H1 (cell line): ENCODE results near the gene CACNA2D3. TPM values are rescaled to one million over a fixed set of nuclear protein-coding genes. Genes with fewer than 3 reads are reported as not detected.

ENCODE experiments used
- CTCF ChIA-PET: fragments of 300-600 bp; sonication (Branson Sonifier 250); formaldehyde crosslinking; loops from one replicate; lab custom pipeline; 2021; ENCODE audit not compliant: partially characterized antibody; lab: Charles Lee
- POLR2A ChIA-PET: fragments of 300-600 bp; sonication (Branson Sonifier 250); formaldehyde crosslinking; loops from one replicate; lab custom pipeline; 2021; ENCODE audit warnings: inconsistent platforms; ENCODE audit not compliant: partially characterized antibody; lab: Charles Lee
- DNase-seq, 2 experiments: peaks; one replicate each; pipeline versions ENCODE4 v3.0.0 to v3.0.0-alpha.2; 2010 to 2022; ENCODE audit warnings: low spot score in 2 of 2, low read depth in 1 of 2, mixed read lengths in 1 of 2
- FAIRE-seq: peaks from 2 replicates; lab custom pipeline; 2011; peaks lifted over from hg19 to GRCh38; lab: Jason Lieb, UNC
- H2AFZ ChIP-seq: 2 replicates; pipeline ENCODE4 v1.8.1; 2012; ENCODE audit warnings: low read length, inconsistent platforms
- H2AK5ac ChIP-seq: 2 replicates; pipeline ENCODE4 v1.6.1; 2013; ENCODE audit warnings: low read depth, low read length
- H2BK120ac ChIP-seq: replicated peaks from 2 replicates; pipeline ENCODE3; 2013; ENCODE audit warnings: low read depth, low read length, inconsistent platforms
- H2BK12ac ChIP-seq: 2 replicates; pipeline ENCODE4 v1.6.1; 2013; ENCODE audit warnings: low read depth, low read length
- H2BK15ac ChIP-seq: 2 replicates; pipeline ENCODE4 v1.6.1; 2013; ENCODE audit warnings: low read length
- H2BK20ac ChIP-seq: 2 replicates; pipeline ENCODE4 v1.6.1; 2013; ENCODE audit warnings: low read length
- H2BK5ac ChIP-seq: 2 replicates; pipeline ENCODE4 v1.6.1; 2013; ENCODE audit warnings: low read depth, low read length
- H3K14ac ChIP-seq: 2 replicates; pipeline ENCODE4 v1.6.1; 2013; ENCODE audit warnings: inconsistent platforms; ENCODE audit not compliant: insufficient read length
- H3K18ac ChIP-seq: 2 replicates; pipeline ENCODE4 v1.6.1; 2013; ENCODE audit warnings: low read length; ENCODE audit errors: extremely low read depth
- H3K23ac ChIP-seq: 2 replicates; pipeline ENCODE4 v1.6.1; 2013; ENCODE audit warnings: inconsistent platforms; ENCODE audit not compliant: insufficient read length
- H3K23me2 ChIP-seq: 2 replicates; pipeline ENCODE4 v1.6.1; 2013; ENCODE audit warnings: low read depth, low read length
- H3K27ac ChIP-seq: 2 replicates; pipeline ENCODE4 v1.6.1; 2011; ENCODE audit warnings: low read depth, low read length, inconsistent platforms
- H3K27me3 ChIP-seq, 4 experiments: replicated peaks in 1 of 4; 1 replicate in 1 of 4; 2 replicates in 3 of 4; pipeline versions ENCODE4 v1.6.1 to v1.8.1; 2011 to 2013; ENCODE audit warnings: low read length in 3 of 4, mild to moderate bottlenecking in 3 of 4, inconsistent platforms in 2 of 4, mixed read lengths in 2 of 4, moderate library complexity in 1 of 4; ENCODE audit not compliant: control insufficient read depth in 3 of 4, insufficient read depth in 3 of 4; ENCODE audit errors: extremely low read depth in 1 of 4
- H3K36me3 ChIP-seq, 4 experiments: 2 replicates each; pipeline versions ENCODE4 v1.6.1 to v1.8.1; 2011 to 2013; ENCODE audit warnings: mild to moderate bottlenecking in 4 of 4, low read length in 3 of 4, moderate library complexity in 2 of 4, control low read depth in 1 of 4, inconsistent platforms in 1 of 4; ENCODE audit not compliant: insufficient read depth in 4 of 4, control insufficient read depth in 2 of 4
- H3K4ac ChIP-seq: replicated peaks from 2 replicates; pipeline ENCODE3; 2013; ENCODE audit warnings: low read length, low read depth, mixed read lengths, inconsistent platforms; ENCODE audit not compliant: insufficient read length
- H3K4me1 ChIP-seq, 4 experiments: replicated peaks in 1 of 4; 1 replicate in 1 of 4; 2 replicates in 3 of 4; pipeline versions ENCODE4 v1.6.1 to v1.8.1; 2011 to 2013; ENCODE audit warnings: low read length in 3 of 4, inconsistent platforms in 2 of 4, mixed read lengths in 1 of 4; ENCODE audit not compliant: insufficient read depth in 4 of 4, control insufficient read depth in 3 of 4
- H3K4me2 ChIP-seq, 2 experiments: 2 replicates each; pipeline versions ENCODE4 v1.6.1 to v1.8.1; 2011 to 2013; ENCODE audit warnings: low read depth in 2 of 2, low read length in 2 of 2, control low read depth in 1 of 2, inconsistent platforms in 1 of 2, mild to moderate bottlenecking in 1 of 2; ENCODE audit not compliant: insufficient read depth in 1 of 2
- H3K4me3 ChIP-seq, 4 experiments: fragments of 200-600, 300-600 bp in 1 of 4; sonication (generic), shearing (Covaris generic), sonication (Bioruptor Twin) in 1 of 4; 2 replicates each; pipeline versions ENCODE4 v1.5.1 to v1.8.1; 2011 to 2016; ENCODE audit warnings: low read length in 4 of 4, low read depth in 3 of 4, control low read depth in 2 of 4, inconsistent platforms in 2 of 4, mild to moderate bottlenecking in 2 of 4, mixed read lengths in 1 of 4, moderate library complexity in 1 of 4; ENCODE audit not compliant: insufficient read depth in 2 of 4; ENCODE audit errors: extremely low read depth in 1 of 4
- H3K56ac ChIP-seq: replicated peaks from 2 replicates; pipeline ENCODE3; 2013; ENCODE audit warnings: low read depth, mild to moderate bottlenecking, mixed read lengths, low read length, inconsistent platforms; ENCODE audit not compliant: insufficient read length
- H3K79me1 ChIP-seq: 2 replicates; pipeline ENCODE4 v1.6.1; 2013; ENCODE audit warnings: low read depth, low read length, control low read depth
- H3K79me2 ChIP-seq, 2 experiments: 2 replicates each; pipeline versions ENCODE4 v1.6.1 to v1.8.1; 2012 to 2013; ENCODE audit warnings: low read length in 2 of 2, mild to moderate bottlenecking in 2 of 2, inconsistent platforms in 1 of 2; ENCODE audit not compliant: insufficient read depth in 2 of 2, control insufficient read depth in 1 of 2
- H3K9ac ChIP-seq, 4 experiments: replicated peaks in 1 of 4; 1 replicate in 1 of 4; 2 replicates in 3 of 4; pipeline versions ENCODE4 v1.6.1 to v1.8.1; 2011 to 2013; ENCODE audit warnings: low read depth in 3 of 4, low read length in 3 of 4, control low read depth in 2 of 4, mild to moderate bottlenecking in 2 of 4, moderate library complexity in 2 of 4, inconsistent platforms in 1 of 4; ENCODE audit errors: extremely low read depth in 1 of 4
- H3K9me3 ChIP-seq, 2 experiments: 2 replicates each; pipeline versions ENCODE4 v1.6.1 to v1.8.1; 2012 to 2013; ENCODE audit warnings: mild to moderate bottlenecking in 2 of 2, moderate library complexity in 2 of 2, control low read depth in 1 of 2, inconsistent platforms in 1 of 2, low read depth in 1 of 2, low read length in 1 of 2, mixed read lengths in 1 of 2; ENCODE audit not compliant: insufficient read depth in 2 of 2
- H4K20me1 ChIP-seq, 2 experiments: replicated peaks in 1 of 2; 2 replicates each; pipeline versions ENCODE3 to v1.8.1; 2011 to 2013; ENCODE audit warnings: inconsistent platforms in 2 of 2, low read length in 2 of 2, mild to moderate bottlenecking in 1 of 2; ENCODE audit not compliant: insufficient read depth in 2 of 2, control insufficient read depth in 1 of 2
- H4K5ac ChIP-seq: 2 replicates; pipeline ENCODE4 v1.6.1; 2013; ENCODE audit warnings: low read length, low read depth, mixed read lengths, inconsistent platforms; ENCODE audit not compliant: insufficient read length
- H4K8ac ChIP-seq: 2 replicates; pipeline ENCODE4 v1.8.0; 2013; ENCODE audit warnings: mild to moderate bottlenecking, moderate library complexity, low read length, inconsistent platforms; ENCODE audit not compliant: insufficient read depth; ENCODE audit errors: extremely low read depth
- H4K91ac ChIP-seq: replicated peaks from 2 replicates; pipeline ENCODE3; 2013; ENCODE audit warnings: low read length, mixed read lengths, inconsistent platforms; ENCODE audit not compliant: insufficient read length
- JUND ChIP-seq: IDR thresholded peaks from 2 replicates; pipeline ENCODE4 v1.6.1; 2011; ENCODE audit warnings: mild to moderate bottlenecking, improper control_type of control experiment, low read length
- WGBS, 2 experiments: shearing (Covaris generic) in 1 of 2; methylation state at CpG; one replicate each; pipeline versions ENCODE4 v1.1.6 to v1.1.7; 2013 to 2015; ENCODE audit warnings: low lambda C conversion rate in 2 of 2, mixed read lengths in 2 of 2, inconsistent platforms in 1 of 2, low coverage in 1 of 2, missing lambda C conversion rate in 1 of 2; ENCODE audit not compliant: insufficient replicate concordance in 2 of 2, insufficient coverage in 1 of 2, insufficient read length in 1 of 2; ENCODE audit errors: extremely low coverage in 1 of 2, missing lambda C conversion rate in 1 of 2; 5-methylcytosine and 5-hydroxymethylcytosine counted together
- polyA plus RNA-seq, 7 experiments: library from polyadenylated mRNA; depleted of rRNA in 3 of 7; stranded (reverse) in 5 of 7; unstranded in 2 of 7; fragments of >200 nt in 5 of 7; fragments of 200-250 nt in 2 of 7; gene quantifications; 1 replicate in 5 of 7; 2 replicates in 1 of 7; 4 replicates in 1 of 7; pipeline versions ENCODE4 v1.2.1 to v1.2.3, GENCODE V29; 2011 to 2013; ENCODE audit warnings: missing spikeins in 2 of 7, mixed read lengths in 2 of 7
- total RNA-seq: library from RNA; stranded (reverse); fragmentation: NEBNext Ultra II Directional; extraction: Animal tissue kit (Norgen Biotek cat#: 25700); gene quantifications from 2 replicates; pipeline ENCODE4 v1.2.1, GENCODE V29; 2021
- TF ChIP-seq, protein P1 (sequence below): IDR thresholded peaks from 2 replicates; pipeline ENCODE4 v1.6.1; 2012; ENCODE audit warnings: inconsistent platforms
- TF ChIP-seq, protein P2 (sequence below): IDR thresholded peaks from 2 replicates; pipeline ENCODE4 v1.6.1; 2012; ENCODE audit warnings: inconsistent platforms
- TF ChIP-seq, protein P3 (sequence below), 3 experiments: IDR thresholded peaks; 1 replicate in 2 of 3; 2 replicates in 1 of 3; pipeline versions ENCODE4 v1.5.1 to v1.6.1; 2011; ENCODE audit warnings: low read length in 3 of 3, mild to moderate bottlenecking in 3 of 3, inconsistent platforms in 2 of 3, low read depth in 1 of 3, moderate library complexity in 1 of 3; ENCODE audit not compliant: insufficient read depth in 1 of 3; ENCODE audit errors: control extremely low read depth in 1 of 3

CACNA2D3 gene
- total and polyA plus RNA-seq, 2 of the 8 experiments (the other 6 are each of a cell fraction or from before 2014, with no cell fraction given), result 1.5 to 1.8 TPM

DNA sequence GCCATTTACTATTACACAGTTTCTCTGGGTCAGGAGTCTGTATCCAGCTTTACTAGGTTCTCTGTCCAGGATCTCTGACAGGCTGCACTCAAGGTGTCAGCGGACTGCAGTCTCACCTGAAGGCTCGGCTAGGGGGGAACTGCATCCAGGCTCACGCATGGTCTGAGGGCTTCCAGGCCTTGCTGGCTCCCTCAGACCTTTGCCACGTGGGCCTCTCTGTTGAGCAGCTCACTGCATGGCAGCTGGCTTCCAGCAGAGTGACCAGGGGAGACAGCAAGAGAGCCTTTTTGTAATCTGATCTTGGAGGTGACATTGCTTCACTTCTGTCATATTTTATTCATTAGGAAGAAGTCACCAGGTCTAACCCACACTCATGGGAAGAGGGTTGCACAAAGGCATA lies 152.3 kb downstream of the CACNA2D3 start:
- Histone ChIP-seq H2AFZ (0 out of 2 replicates have a peak overlapping the region, but pooled peaks have one; percentile 40), H2BK15ac (no peak overlapping the region), H4K20me1 (no peaks in the 10 kb centered on the region), H3K79me2 (no peaks in the 10 kb centered on the region), H3K4me3 (no peak overlapping the region), H3K27me3 (no peaks in the 10 kb centered on the region), H3K4ac (no peak overlapping the region), H3K23me2 (no peaks in the 10 kb centered on the region), H2BK5ac (no peak overlapping the region), H4K8ac (peak overlapping the region; percentile 46; the same call in 1 of the 2 replicates), H3K23ac (no peak overlapping the region), H2AK5ac (no peak overlapping the region), H3K79me1 (no peaks in the 10 kb centered on the region), H3K9ac (no peak overlapping the region), H3K36me3 (no peaks in the 10 kb centered on the region), H3K18ac (peak overlapping the region; percentile 32; the same call in 1 of the 2 replicates), H3K4me1 (peaks cover 0 to 6% (median 0%) of the 10 kb centered on the region in 4 experiments; a peak in 3 of 7 replicates), H3K56ac (no peak overlapping the region), H4K5ac (no peak overlapping the region), H2BK120ac (no peak overlapping the region), H3K4me2 (no peak overlapping the region), H2BK20ac (no peak overlapping the region), H4K91ac (no peak overlapping the region), H3K14ac (no peak overlapping the region), H3K27ac (no peak overlapping the region), H2BK12ac (no peak overlapping the region), H3K9me3 (no peaks in the 10 kb centered on the region)
- TF ChIP-seq JUND, result no peak
- TF ChIP-seq, protein P1, sequence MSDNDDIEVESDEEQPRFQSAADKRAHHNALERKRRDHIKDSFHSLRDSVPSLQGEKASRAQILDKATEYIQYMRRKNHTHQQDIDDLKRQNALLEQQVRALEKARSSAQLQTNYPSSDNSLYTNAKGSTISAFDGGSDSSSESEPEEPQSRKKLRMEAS, result peak; percentile 35; the same call in 1 of the 2 replicates
- TF ChIP-seq, protein P2, sequence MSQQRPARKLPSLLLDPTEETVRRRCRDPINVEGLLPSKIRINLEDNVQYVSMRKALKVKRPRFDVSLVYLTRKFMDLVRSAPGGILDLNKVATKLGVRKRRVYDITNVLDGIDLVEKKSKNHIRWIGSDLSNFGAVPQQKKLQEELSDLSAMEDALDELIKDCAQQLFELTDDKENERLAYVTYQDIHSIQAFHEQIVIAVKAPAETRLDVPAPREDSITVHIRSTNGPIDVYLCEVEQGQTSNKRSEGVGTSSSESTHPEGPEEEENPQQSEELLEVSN, result no peak
- TF ChIP-seq, protein P3, sequence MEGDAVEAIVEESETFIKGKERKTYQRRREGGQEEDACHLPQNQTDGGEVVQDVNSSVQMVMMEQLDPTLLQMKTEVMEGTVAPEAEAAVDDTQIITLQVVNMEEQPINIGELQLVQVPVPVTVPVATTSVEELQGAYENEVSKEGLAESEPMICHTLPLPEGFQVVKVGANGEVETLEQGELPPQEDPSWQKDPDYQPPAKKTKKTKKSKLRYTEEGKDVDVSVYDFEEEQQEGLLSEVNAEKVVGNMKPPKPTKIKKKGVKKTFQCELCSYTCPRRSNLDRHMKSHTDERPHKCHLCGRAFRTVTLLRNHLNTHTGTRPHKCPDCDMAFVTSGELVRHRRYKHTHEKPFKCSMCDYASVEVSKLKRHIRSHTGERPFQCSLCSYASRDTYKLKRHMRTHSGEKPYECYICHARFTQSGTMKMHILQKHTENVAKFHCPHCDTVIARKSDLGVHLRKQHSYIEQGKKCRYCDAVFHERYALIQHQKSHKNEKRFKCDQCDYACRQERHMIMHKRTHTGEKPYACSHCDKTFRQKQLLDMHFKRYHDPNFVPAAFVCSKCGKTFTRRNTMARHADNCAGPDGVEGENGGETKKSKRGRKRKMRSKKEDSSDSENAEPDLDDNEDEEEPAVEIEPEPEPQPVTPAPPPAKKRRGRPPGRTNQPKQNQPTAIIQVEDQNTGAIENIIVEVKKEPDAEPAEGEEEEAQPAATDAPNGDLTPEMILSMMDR (IDR thresholded peaks at IDR 0.05; ENCODE audit: control extremely low read depth in 1 of 3, insufficient read depth in 1 of 3, low read depth in 1 of 3, low read length in 3 of 3), result no peak
- no peak for DNase-seq
- POLR2A ChIA-PET, result no interaction called here
- CTCF ChIA-PET, result no interaction called here
- WGBS, 2 experiments, result 80% methylated on average over 3 of the region's 4 CpGs; no CpG with 5 or more reads in 1 of the 2 experiments
- FAIRE-seq, result no peak
